ENCODE data around the gene PLK2.

Gene PLK2

GRCh38 chr5:58439094-58439644 is 20.7 kb downstream of the PLK2 start:
- TF ChIP-seq SIN3A (IDR thresholded peaks at IDR 0.05; ENCODE audit: borderline replicate concordance, insufficient read depth, low read length) (no peak), POLR2AphosphoS5 (IDR thresholded peaks at IDR 0.05; ENCODE audit: low read depth, low read length) (no peak), TAF1 (IDR thresholded peaks at IDR 0.05; ENCODE audit: borderline replicate concordance, insufficient read depth, low read length) (no peak), FOXP2 (optimal IDR thresholded peaks at IDR 0.05; ENCODE audit: borderline replicate concordance, extremely low read depth, extremely low read length, insufficient read depth) (no peak), REST (IDR thresholded peaks at IDR 0.05; ENCODE audit: insufficient read depth in 1 of 2, low read depth in 2 of 2, low read length in 2 of 2) (no peak)

- TF ChIP-seq FOXP2 (optimal IDR thresholded peaks at IDR 0.05; ENCODE audit: borderline replicate concordance, extremely low read depth, extremely low read length, insufficient read depth) (no peak), POLR2AphosphoS5 (IDR thresholded peaks at IDR 0.05; ENCODE audit: low read depth, low read length) (no peak), TAF1 (IDR thresholded peaks at IDR 0.05; ENCODE audit: borderline replicate concordance, insufficient read depth, low read length) (no peak), REST (IDR thresholded peaks at IDR 0.05; ENCODE audit: insufficient read depth in 1 of 2, low read depth in 2 of 2, low read length in 2 of 2) (no peak), SIN3A (IDR thresholded peaks at IDR 0.05; ENCODE audit: borderline replicate concordance, insufficient read depth, low read length) (no peak)
These were observed 22.2 kb downstream of the PLK2 start for GRCh38 chr5:58437661-58438060.

GRCh38 chr5:58431832-58432231 is 28.1 kb downstream of the PLK2 start:
- no peak for TF ChIP-seq FOXP2 (optimal IDR thresholded peaks at IDR 0.05; ENCODE audit: borderline replicate concordance, extremely low read depth, extremely low read length, insufficient read depth)
- no peak for TF ChIP-seq TAF1 (IDR thresholded peaks at IDR 0.05; ENCODE audit: borderline replicate concordance, insufficient read depth, low read length)
- TF ChIP-seq POLR2AphosphoS5 (IDR thresholded peaks at IDR 0.05; ENCODE audit: low read depth, low read length): no peak
- no peak for TF ChIP-seq SIN3A (IDR thresholded peaks at IDR 0.05; ENCODE audit: borderline replicate concordance, insufficient read depth, low read length)
- TF ChIP-seq REST (IDR thresholded peaks at IDR 0.05; ENCODE audit: insufficient read depth in 1 of 2, low read depth in 2 of 2, low read length in 2 of 2): no peak

GRCh38 chr5:58412932-58413331 is 47.0 kb downstream of the PLK2 start:
- TF ChIP-seq REST (IDR thresholded peaks at IDR 0.05; ENCODE audit: insufficient read depth in 1 of 2, low read depth in 2 of 2, low read length in 2 of 2) (no peak), TAF1 (IDR thresholded peaks at IDR 0.05; ENCODE audit: borderline replicate concordance, insufficient read depth, low read length) (no peak), SIN3A (IDR thresholded peaks at IDR 0.05; ENCODE audit: borderline replicate concordance, insufficient read depth, low read length) (no peak), POLR2AphosphoS5 (IDR thresholded peaks at IDR 0.05; ENCODE audit: low read depth, low read length) (no peak), FOXP2 (optimal IDR thresholded peaks at IDR 0.05; ENCODE audit: borderline replicate concordance, extremely low read depth, extremely low read length, insufficient read depth) (no peak)

GRCh38 chr5:58412081-58412480 is 47.8 kb downstream of the PLK2 start:
- TF ChIP-seq POLR2AphosphoS5 (IDR thresholded peaks at IDR 0.05; ENCODE audit: low read depth, low read length): no peak
- TF ChIP-seq SIN3A (IDR thresholded peaks at IDR 0.05; ENCODE audit: borderline replicate concordance, insufficient read depth, low read length): no peak
- TF ChIP-seq TAF1 (IDR thresholded peaks at IDR 0.05; ENCODE audit: borderline replicate concordance, insufficient read depth, low read length): no peak
- TF ChIP-seq FOXP2 (optimal IDR thresholded peaks at IDR 0.05; ENCODE audit: borderline replicate concordance, extremely low read depth, extremely low read length, insufficient read depth): no peak

All from PFSK-1 (cell line).